HG03060 (cell line): ENCODE results near the gene ZRANB3.
"Not testable (repeated sequence)": the region's sequence is repeated elsewhere in the genome, so short reads cannot be mapped to it uniquely, and the experiment has no call there.

Experiments
- ATAC-seq: cut with Tn5 transposase; IDR thresholded peaks from one replicate; pipeline ENCODE4 v1.9.1; 2021; ENCODE audit warnings: low read depth, moderate number of reproducible peaks; ENCODE audit not compliant: unreplicated experiment

ZRANB3 gene

DNA sequence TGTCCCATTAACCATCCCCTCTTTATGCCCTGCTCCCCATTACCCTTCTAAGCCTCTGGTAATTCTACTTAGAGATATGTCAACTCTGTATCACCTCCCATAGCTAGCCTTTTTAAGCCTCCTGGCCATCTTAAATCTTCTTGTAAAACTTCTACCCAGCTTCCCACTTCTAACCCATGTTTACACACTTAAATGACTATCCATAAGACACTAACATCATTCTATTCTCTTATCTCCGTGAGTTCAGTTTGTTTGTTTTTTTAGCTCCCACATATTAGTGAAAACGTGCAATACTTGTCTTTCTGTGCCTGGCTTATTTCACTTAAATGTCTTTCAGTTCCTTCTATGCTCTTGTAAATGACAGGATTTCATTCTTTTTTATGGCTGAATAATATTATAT is 436.5 kb downstream of the ZRANB3 start:
- no peak for ATAC-seq

DNA sequence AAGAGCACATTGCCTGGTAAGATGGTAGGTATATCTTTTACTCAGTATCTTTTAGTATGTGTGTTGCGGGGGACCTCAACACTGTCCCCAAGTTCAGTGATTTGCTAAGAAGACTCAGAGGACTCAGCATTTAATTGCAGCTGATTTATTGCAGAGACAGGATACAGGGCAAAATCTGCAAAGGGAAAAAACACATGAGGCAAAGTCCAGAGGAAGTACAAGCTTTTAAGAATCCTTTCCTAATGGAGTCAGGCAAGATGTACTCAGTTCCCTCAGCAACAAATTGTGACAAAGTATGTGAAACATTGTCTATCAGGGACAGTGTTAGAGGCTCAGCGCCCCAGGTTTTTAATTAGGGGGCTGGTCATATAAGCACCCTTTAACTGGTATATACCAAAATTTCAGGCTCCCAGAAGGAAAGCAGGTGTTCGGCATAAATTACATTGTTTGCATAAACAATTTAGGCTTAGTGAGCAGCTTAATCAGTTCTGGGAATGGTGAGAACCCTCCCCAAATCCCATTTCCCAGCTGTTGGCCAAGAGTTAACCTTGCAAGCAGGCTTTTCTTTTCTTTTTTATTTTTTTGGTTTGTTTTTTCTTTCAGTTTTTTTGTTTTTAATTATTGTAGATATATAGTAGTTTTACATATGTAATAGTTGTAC is 437.2 kb downstream of the ZRANB3 start:
- no peak for ATAC-seq

DNA sequence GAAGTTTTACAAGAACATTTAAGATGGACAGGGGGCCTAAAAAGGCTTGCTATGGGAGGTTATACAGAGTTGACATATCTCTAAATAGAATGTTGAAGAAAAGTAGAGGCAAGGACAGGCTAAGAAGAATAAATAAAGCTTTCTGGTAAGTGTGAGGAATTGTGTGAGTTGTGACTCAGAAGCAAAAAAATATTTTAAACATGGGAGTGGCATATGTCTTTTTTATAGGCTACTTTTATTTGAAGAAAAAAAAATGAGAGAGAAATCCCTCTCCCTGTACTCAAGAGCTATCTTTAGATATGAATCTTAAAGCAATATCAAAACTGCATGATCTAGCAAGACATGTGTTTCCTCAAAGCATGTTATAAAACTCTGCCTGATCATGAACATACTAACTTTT is 437.8 kb downstream of the ZRANB3 start:
- ATAC-seq = no peak

DNA sequence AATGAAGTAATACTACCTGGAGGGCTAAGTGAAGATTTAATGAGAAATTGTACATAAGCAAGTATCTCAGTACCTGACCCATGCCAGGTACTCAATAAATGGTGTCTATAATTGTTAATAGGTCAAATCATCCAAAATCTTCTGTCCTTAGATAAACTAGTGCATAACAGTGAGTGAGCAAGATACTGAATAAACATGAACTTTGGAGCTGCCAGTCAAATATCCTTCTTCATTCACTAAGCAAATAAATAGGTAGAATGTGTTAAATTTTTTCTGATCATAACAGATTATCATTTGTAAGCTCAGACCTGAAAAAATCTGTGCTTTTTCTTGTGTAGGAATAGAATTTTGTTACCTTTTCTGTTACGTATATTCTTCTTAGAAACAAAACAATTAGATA is 439.3 kb downstream of the ZRANB3 start:
- ATAC-seq = no peak

DNA sequence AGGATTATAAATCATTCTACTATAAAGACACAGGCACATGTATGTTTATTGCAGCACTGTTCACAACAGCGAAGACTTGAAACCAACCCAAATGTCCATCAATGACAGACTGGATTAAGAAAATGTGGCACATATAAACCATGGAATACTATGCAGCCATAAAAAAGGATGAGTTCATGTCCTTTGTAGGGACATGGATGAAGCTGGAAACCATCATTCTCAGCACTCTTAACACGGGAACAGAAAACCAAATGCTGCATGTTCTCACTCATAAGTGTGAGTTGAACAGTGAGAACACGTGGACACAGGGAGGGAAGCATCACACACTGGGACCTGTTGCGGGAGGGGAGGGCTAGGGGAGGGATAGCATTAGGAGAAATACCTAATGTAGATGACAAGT is 441.4 kb downstream of the ZRANB3 start:
- not testable (repeated sequence) for ATAC-seq
